ENCODE results near the gene LINGO3.

Gene LINGO3

GRCh38 chr19:2311093-2311492 is 3.1 kb upstream of the LINGO3 start:
- TF ChIP-seq PAX5 (IDR thresholded peaks at IDR 0.05; ENCODE audit: insufficient read depth, low read length, severe bottlenecking), result no peak
- DNase-seq (ENCODE audit: insufficient read length, low spot score) (no peak), FAIRE-seq (no peak)

GRCh38 chr19:2309734-2310362 is 1.9 kb upstream of the LINGO3 start:
- no peak for DNase-seq (ENCODE audit: insufficient read length, low spot score)
- FAIRE-seq, result peak; percentile 28
- TF ChIP-seq TAF1 (IDR thresholded peaks at IDR 0.05; ENCODE audit: low read depth, low read length), result no peak
- TF ChIP-seq POU2F2 (IDR thresholded peaks at IDR 0.05; ENCODE audit: low read depth, low read length), result no peak
- no peak for TF ChIP-seq SPI1 (IDR thresholded peaks at IDR 0.05; ENCODE audit: low read depth, low read length)
- TF ChIP-seq POLR2A (IDR thresholded peaks at IDR 0.05; ENCODE audit: low read depth, low read length), result no peak
- no peak for TF ChIP-seq PAX5 (IDR thresholded peaks at IDR 0.05; ENCODE audit: insufficient read depth, low read length, severe bottlenecking)
- TF ChIP-seq POLR2AphosphoS5 (IDR thresholded peaks at IDR 0.05; ENCODE audit: low read depth, low read length), result no peak

- FAIRE-seq, result no peak
- DNase-seq (ENCODE audit: insufficient read length, low spot score), result no peak
- no peak for TF ChIP-seq SPI1 (IDR thresholded peaks at IDR 0.05; ENCODE audit: low read depth, low read length)
- no peak for TF ChIP-seq POLR2A (IDR thresholded peaks at IDR 0.05; ENCODE audit: low read depth, low read length)
- TF ChIP-seq POLR2AphosphoS5 (IDR thresholded peaks at IDR 0.05; ENCODE audit: low read depth, low read length), result no peak
- TF ChIP-seq POU2F2 (IDR thresholded peaks at IDR 0.05; ENCODE audit: low read depth, low read length), result no peak
- TF ChIP-seq PAX5 (IDR thresholded peaks at IDR 0.05; ENCODE audit: insufficient read depth, low read length, severe bottlenecking), result no peak
- TF ChIP-seq TAF1 (IDR thresholded peaks at IDR 0.05; ENCODE audit: low read depth, low read length), result no peak
Observed at GRCh38 chr19:2307518-2308012, 389 bp downstream of the LINGO3 start.

GRCh38 chr19:2306971-2307370 is 983 bp downstream of the LINGO3 start:
- DNase-seq (ENCODE audit: insufficient read length, low spot score) (no peak), FAIRE-seq (no peak)
- TF ChIP-seq POLR2AphosphoS5 (IDR thresholded peaks at IDR 0.05; ENCODE audit: low read depth, low read length) (no peak), POLR2A (IDR thresholded peaks at IDR 0.05; ENCODE audit: low read depth, low read length) (no peak), TAF1 (IDR thresholded peaks at IDR 0.05; ENCODE audit: low read depth, low read length) (no peak), POU2F2 (IDR thresholded peaks at IDR 0.05; ENCODE audit: low read depth, low read length) (no peak), SPI1 (IDR thresholded peaks at IDR 0.05; ENCODE audit: low read depth, low read length) (no peak), PAX5 (IDR thresholded peaks at IDR 0.05; ENCODE audit: insufficient read depth, low read length, severe bottlenecking) (no peak)

- FAIRE-seq (no peak), DNase-seq (ENCODE audit: insufficient read length, low spot score) (no peak)
- TF ChIP-seq POU2F2 (IDR thresholded peaks at IDR 0.05; ENCODE audit: low read depth, low read length) (no peak), TAF1 (IDR thresholded peaks at IDR 0.05; ENCODE audit: low read depth, low read length) (no peak), POLR2A (IDR thresholded peaks at IDR 0.05; ENCODE audit: low read depth, low read length) (no peak), SPI1 (IDR thresholded peaks at IDR 0.05; ENCODE audit: low read depth, low read length) (no peak), PAX5 (IDR thresholded peaks at IDR 0.05; ENCODE audit: insufficient read depth, low read length, severe bottlenecking) (no peak), POLR2AphosphoS5 (IDR thresholded peaks at IDR 0.05; ENCODE audit: low read depth, low read length) (no peak)
Observed at GRCh38 chr19:2306281-2306806, 1.6 kb downstream of the LINGO3 start.

- FAIRE-seq (no peak), DNase-seq (ENCODE audit: insufficient read length, low spot score) (no peak)
- TF ChIP-seq POU2F2 (IDR thresholded peaks at IDR 0.05; ENCODE audit: low read depth, low read length), result no peak
- no peak for TF ChIP-seq TAF1 (IDR thresholded peaks at IDR 0.05; ENCODE audit: low read depth, low read length)
- TF ChIP-seq POLR2AphosphoS5 (IDR thresholded peaks at IDR 0.05; ENCODE audit: low read depth, low read length), result no peak; the same call in 1 of the 2 replicates
- TF ChIP-seq SPI1 (IDR thresholded peaks at IDR 0.05; ENCODE audit: low read depth, low read length), result no peak
- no peak for TF ChIP-seq PAX5 (IDR thresholded peaks at IDR 0.05; ENCODE audit: insufficient read depth, low read length, severe bottlenecking)
- no peak for TF ChIP-seq POLR2A (IDR thresholded peaks at IDR 0.05; ENCODE audit: low read depth, low read length)
Observed at GRCh38 chr19:2305452-2306280, 2.3 kb downstream of the LINGO3 start.

- TF ChIP-seq TAF1 (IDR thresholded peaks at IDR 0.05; ENCODE audit: low read depth, low read length), result no peak
- TF ChIP-seq POLR2A (IDR thresholded peaks at IDR 0.05; ENCODE audit: low read depth, low read length), result no peak
- no peak for TF ChIP-seq PAX5 (IDR thresholded peaks at IDR 0.05; ENCODE audit: insufficient read depth, low read length, severe bottlenecking)
- no peak for TF ChIP-seq POU2F2 (IDR thresholded peaks at IDR 0.05; ENCODE audit: low read depth, low read length)
- TF ChIP-seq POLR2AphosphoS5 (IDR thresholded peaks at IDR 0.05; ENCODE audit: low read depth, low read length), result no peak
- TF ChIP-seq SPI1 (IDR thresholded peaks at IDR 0.05; ENCODE audit: low read depth, low read length), result no peak
- FAIRE-seq, result no peak
Observed at GRCh38 chr19:2303211-2303798, 4.6 kb downstream of the LINGO3 start.

GRCh38 chr19:2302319-2303210 is 5.4 kb downstream of the LINGO3 start:
- no peak for DNase-seq (ENCODE audit: insufficient read length, low spot score)
- TF ChIP-seq POLR2AphosphoS5 (IDR thresholded peaks at IDR 0.05; ENCODE audit: low read depth, low read length) (peak; percentile 63; the same call in 1 of the 2 replicates), POLR2A (IDR thresholded peaks at IDR 0.05; ENCODE audit: low read depth, low read length) (0 out of 2 replicates have a peak, but pooled peaks have one; percentile 15), SPI1 (IDR thresholded peaks at IDR 0.05; ENCODE audit: low read depth, low read length) (no peak)
- no peak for FAIRE-seq

More at GRCh38 chr19:2303211-2303798, 4.6 kb downstream of the LINGO3 start:
- DNase-seq (ENCODE audit: insufficient read length, low spot score), result no peak

Data from GM12891 (cell line).